Measurements from ENCODE around the gene SPPL2B. TPM values are rescaled to one million over a fixed set of nuclear protein-coding genes. Genes with fewer than 3 reads are reported as not detected.

SPPL2B gene
- total and polyA plus RNA-seq, 2 experiments from 2014 or later = 23.5 to 51.0 TPM

DNA sequence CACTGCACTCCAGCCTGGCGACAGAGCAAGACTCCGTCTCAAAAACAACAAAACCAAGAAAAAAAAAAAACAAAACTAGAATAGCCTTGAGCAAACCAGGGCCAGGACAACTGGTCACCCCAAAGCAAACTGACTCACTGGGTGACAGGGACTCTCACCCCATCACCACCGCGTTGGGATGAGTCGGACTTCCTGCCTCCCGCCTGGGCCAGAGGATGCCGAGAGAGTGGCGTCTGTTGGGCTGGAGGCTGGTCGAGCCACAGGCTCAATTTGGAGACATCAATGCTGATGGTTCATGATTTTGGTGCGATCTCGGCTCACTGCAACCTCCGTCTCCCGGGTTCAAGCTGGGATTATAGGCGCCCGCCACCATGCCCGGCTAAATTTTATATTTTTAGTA lies 43.2 kb downstream of the SPPL2B start:
- ATAC-seq = no peak; the same call in 2 of the 3 replicates
- no peaks in the 10 kb centered on the region for H3K36me3 ChIP-seq (ENCODE audit: insufficient read depth)
- H3K4me3 Mint-ChIP-seq = no peak overlapping the region
- no peak overlapping the region for H3K27ac Mint-ChIP-seq
- H2AFZ ChIP-seq = no peak overlapping the region
- H4K20me1 ChIP-seq (replicated peaks; ENCODE audit: insufficient read depth) = no peaks in the 10 kb centered on the region
- H3K4me1 Mint-ChIP-seq = no peaks in the 10 kb centered on the region; the same call in 2 of the 3 replicates
- no peaks in the 10 kb centered on the region for H3K36me3 Mint-ChIP-seq (ENCODE audit: low read depth)
- H3K9me2 ChIP-seq (ENCODE audit: insufficient read depth) = 0 out of 2 replicates have a peak, but pooled peaks cover 3% of the 10 kb centered on the region
- H3K79me2 ChIP-seq (replicated peaks; ENCODE audit: insufficient read depth) = no peaks in the 10 kb centered on the region
- H3F3A ChIP-seq (replicated peaks; ENCODE audit: low read depth) = no peaks in the 10 kb centered on the region
- H3K4me2 ChIP-seq = no peak overlapping the region
- no peak for DNase-seq (ENCODE audit: low spot score)
- no peaks in the 10 kb centered on the region for H3K4me1 ChIP-seq (ENCODE audit: insufficient read depth)
- no peak overlapping the region for H3K27ac ChIP-seq (ENCODE audit: low read depth)
- TF ChIP-seq CREB1 (CRISPR knock-in tag; IDR thresholded peaks at IDR 0.05; ENCODE audit: low read depth) (no peak), NANOG (IDR thresholded peaks at IDR 0.05; ENCODE audit: borderline replicate concordance) (no peak), EZH2 (IDR thresholded peaks at IDR 0.05; ENCODE audit: low read depth, unreplicated experiment) (no peak), ZNF114 (CRISPR knock-in tag; IDR thresholded peaks at IDR 0.05) (no peak), JUNB (IDR thresholded peaks at IDR 0.05; ENCODE audit: unreplicated experiment) (no peak)
- TF ChIP-seq, protein P1, sequence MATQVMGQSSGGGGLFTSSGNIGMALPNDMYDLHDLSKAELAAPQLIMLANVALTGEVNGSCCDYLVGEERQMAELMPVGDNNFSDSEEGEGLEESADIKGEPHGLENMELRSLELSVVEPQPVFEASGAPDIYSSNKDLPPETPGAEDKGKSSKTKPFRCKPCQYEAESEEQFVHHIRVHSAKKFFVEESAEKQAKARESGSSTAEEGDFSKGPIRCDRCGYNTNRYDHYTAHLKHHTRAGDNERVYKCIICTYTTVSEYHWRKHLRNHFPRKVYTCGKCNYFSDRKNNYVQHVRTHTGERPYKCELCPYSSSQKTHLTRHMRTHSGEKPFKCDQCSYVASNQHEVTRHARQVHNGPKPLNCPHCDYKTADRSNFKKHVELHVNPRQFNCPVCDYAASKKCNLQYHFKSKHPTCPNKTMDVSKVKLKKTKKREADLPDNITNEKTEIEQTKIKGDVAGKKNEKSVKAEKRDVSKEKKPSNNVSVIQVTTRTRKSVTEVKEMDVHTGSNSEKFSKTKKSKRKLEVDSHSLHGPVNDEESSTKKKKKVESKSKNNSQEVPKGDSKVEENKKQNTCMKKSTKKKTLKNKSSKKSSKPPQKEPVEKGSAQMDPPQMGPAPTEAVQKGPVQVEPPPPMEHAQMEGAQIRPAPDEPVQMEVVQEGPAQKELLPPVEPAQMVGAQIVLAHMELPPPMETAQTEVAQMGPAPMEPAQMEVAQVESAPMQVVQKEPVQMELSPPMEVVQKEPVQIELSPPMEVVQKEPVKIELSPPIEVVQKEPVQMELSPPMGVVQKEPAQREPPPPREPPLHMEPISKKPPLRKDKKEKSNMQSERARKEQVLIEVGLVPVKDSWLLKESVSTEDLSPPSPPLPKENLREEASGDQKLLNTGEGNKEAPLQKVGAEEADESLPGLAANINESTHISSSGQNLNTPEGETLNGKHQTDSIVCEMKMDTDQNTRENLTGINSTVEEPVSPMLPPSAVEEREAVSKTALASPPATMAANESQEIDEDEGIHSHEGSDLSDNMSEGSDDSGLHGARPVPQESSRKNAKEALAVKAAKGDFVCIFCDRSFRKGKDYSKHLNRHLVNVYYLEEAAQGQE (IDR thresholded peaks at IDR 0.05; ENCODE audit: unreplicated experiment) = no peak
- H3K9me3 Mint-ChIP-seq = peaks cover 10% of the 10 kb centered on the region; the same call in 2 of the 3 replicates
- H3K4me3 ChIP-seq = no peak overlapping the region
- no peaks in the 10 kb centered on the region for H3K27me3 ChIP-seq (ENCODE audit: insufficient read depth)
- peaks cover 13% of the 10 kb centered on the region for H3K27me3 Mint-ChIP-seq (ENCODE audit: insufficient read depth, low read depth, poor library complexity)

DNA sequence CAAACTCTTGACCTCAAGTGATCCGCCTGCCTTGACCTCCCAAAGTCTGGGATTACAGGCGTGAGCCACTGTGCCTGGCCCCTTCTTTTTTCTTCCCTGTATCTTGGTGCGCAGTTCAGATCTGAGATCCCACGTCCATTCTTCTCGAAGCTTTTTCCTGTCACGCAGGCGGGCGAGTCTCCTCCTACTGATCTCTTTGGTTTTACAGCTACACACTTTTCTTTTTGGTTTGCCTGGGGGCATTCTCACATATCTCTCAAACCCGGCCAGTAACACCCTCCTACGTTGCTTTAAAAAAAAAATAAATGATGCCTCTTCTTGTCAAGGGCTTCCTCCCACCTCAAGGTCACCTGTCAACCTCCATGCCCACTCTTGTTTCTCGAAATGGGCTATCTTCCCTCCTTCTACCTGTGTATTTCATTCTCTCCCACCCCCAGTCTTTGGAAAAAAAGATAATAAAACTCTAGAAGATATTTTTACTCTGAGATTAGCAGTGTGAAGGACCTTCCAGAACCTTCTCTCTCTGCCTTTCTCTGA lies 43.7 kb downstream of the SPPL2B start:
- H3K27ac ChIP-seq (ENCODE audit: low read depth) = no peak overlapping the region
- H3K4me2 ChIP-seq = no peak overlapping the region
- H3K79me2 ChIP-seq (replicated peaks; ENCODE audit: insufficient read depth) = no peaks in the 10 kb centered on the region
- H3F3A ChIP-seq (replicated peaks; ENCODE audit: low read depth) = no peaks in the 10 kb centered on the region
- 0 out of 2 replicates have a peak, but pooled peaks cover 3% of the 10 kb centered on the region for H3K9me2 ChIP-seq (ENCODE audit: insufficient read depth)
- Mint-ChIP-seq H3K4me3 (no peak overlapping the region), H3K27ac (no peak overlapping the region), H3K9me3 (peaks cover 10% of the 10 kb centered on the region; the same call in 2 of the 3 replicates), H3K27me3 (ENCODE audit: insufficient read depth, low read depth, poor library complexity) (peaks cover 15% of the 10 kb centered on the region), H3K36me3 (ENCODE audit: low read depth) (no peaks in the 10 kb centered on the region), H3K4me1 (no peaks in the 10 kb centered on the region; the same call in 2 of the 3 replicates)
- no peak overlapping the region for H2AFZ ChIP-seq
- DNase-seq (ENCODE audit: low spot score) (no peak), ATAC-seq (no peak)
- H3K4me3 ChIP-seq = no peak overlapping the region
- H3K4me1 ChIP-seq (ENCODE audit: insufficient read depth) = no peaks in the 10 kb centered on the region
- no peaks in the 10 kb centered on the region for H3K27me3 ChIP-seq (ENCODE audit: insufficient read depth)
- no peaks in the 10 kb centered on the region for H3K36me3 ChIP-seq (ENCODE audit: insufficient read depth)
- H4K20me1 ChIP-seq (replicated peaks; ENCODE audit: insufficient read depth) = no peaks in the 10 kb centered on the region
- TF ChIP-seq EZH2phosphoT487 (IDR thresholded peaks at IDR 0.05; ENCODE audit: unreplicated experiment) (no peak), NANOG (IDR thresholded peaks at IDR 0.05; ENCODE audit: borderline replicate concordance) (no peak), EZH2 (IDR thresholded peaks at IDR 0.05; ENCODE audit: low read depth, unreplicated experiment) (no peak), ZNF331 (CRISPR knock-in tag; IDR thresholded peaks at IDR 0.05; ENCODE audit: low read depth) (no peak), JUNB (IDR thresholded peaks at IDR 0.05; ENCODE audit: unreplicated experiment) (no peak), POLR2AphosphoS5 (IDR thresholded peaks at IDR 0.05; ENCODE audit: low read depth) (no peak), CREB1 (CRISPR knock-in tag; IDR thresholded peaks at IDR 0.05; ENCODE audit: low read depth) (no peak), ZNF114 (CRISPR knock-in tag; IDR thresholded peaks at IDR 0.05) (no peak)
- TF ChIP-seq, protein P1 (IDR thresholded peaks at IDR 0.05; ENCODE audit: unreplicated experiment) = no peak
- TF ChIP-seq, protein P2, sequence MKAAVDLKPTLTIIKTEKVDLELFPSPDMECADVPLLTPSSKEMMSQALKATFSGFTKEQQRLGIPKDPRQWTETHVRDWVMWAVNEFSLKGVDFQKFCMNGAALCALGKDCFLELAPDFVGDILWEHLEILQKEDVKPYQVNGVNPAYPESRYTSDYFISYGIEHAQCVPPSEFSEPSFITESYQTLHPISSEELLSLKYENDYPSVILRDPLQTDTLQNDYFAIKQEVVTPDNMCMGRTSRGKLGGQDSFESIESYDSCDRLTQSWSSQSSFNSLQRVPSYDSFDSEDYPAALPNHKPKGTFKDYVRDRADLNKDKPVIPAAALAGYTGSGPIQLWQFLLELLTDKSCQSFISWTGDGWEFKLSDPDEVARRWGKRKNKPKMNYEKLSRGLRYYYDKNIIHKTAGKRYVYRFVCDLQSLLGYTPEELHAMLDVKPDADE (IDR thresholded peaks at IDR 0.05) = no peak
